ENCODE measurements around the gene POU2F1. TPM values are rescaled to one million over a fixed set of nuclear protein-coding genes. Genes with fewer than 3 reads are reported as not detected.

POU2F1 gene
- total RNA-seq, 2 donors from 2014 or later = 48.6 to 49.4 TPM

DNA sequence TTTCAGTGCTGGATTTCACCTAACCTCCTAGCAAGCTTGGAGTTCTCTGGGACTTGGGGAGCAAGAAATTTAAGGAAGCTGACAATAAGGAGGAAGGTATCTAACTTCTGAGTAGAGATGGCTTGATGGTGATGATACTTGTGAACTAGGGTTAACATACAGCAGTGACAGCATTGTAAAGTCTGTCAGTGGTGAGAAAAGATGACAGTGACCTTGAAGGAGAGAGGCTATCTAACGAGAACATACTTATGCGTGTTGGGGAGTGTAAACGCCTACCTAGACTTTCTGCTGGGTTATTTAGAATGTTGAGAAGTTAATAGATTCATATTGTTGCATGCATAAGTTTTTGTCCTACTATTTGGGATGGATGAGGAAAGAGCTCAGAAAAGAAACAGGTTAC, 16.3 kb downstream of the POU2F1 start:
- no peaks in the 10 kb centered on the region for H3K36me3 ChIP-seq (ENCODE audit: control insufficient read depth, insufficient read depth, low read length)
- H3K4me1 ChIP-seq (ENCODE audit: control insufficient read depth, insufficient read depth, low read length) = no peaks in the 10 kb centered on the region
- H3K9ac ChIP-seq (ENCODE audit: extremely low read depth, low read length, poor library complexity, severe bottlenecking) = no peak overlapping the region
- 95 to 100% methylated on average over 3 of the region's 3 CpGs for WGBS, 2 experiments (ENCODE audit: insufficient coverage in 1 of 2, insufficient read length in 1 of 2)
- H3K9me3 ChIP-seq (ENCODE audit: control insufficient read depth, low read length) = no peaks in the 10 kb centered on the region
- no peaks in the 10 kb centered on the region for H3K27me3 ChIP-seq (ENCODE audit: control insufficient read depth, insufficient read depth, low read length, poor library complexity, severe bottlenecking)
- TF ChIP-seq, protein P1, sequence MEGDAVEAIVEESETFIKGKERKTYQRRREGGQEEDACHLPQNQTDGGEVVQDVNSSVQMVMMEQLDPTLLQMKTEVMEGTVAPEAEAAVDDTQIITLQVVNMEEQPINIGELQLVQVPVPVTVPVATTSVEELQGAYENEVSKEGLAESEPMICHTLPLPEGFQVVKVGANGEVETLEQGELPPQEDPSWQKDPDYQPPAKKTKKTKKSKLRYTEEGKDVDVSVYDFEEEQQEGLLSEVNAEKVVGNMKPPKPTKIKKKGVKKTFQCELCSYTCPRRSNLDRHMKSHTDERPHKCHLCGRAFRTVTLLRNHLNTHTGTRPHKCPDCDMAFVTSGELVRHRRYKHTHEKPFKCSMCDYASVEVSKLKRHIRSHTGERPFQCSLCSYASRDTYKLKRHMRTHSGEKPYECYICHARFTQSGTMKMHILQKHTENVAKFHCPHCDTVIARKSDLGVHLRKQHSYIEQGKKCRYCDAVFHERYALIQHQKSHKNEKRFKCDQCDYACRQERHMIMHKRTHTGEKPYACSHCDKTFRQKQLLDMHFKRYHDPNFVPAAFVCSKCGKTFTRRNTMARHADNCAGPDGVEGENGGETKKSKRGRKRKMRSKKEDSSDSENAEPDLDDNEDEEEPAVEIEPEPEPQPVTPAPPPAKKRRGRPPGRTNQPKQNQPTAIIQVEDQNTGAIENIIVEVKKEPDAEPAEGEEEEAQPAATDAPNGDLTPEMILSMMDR (conservative IDR thresholded peaks at IDR 0.05) = no peak
- no peaks in the 10 kb centered on the region for H3K27me3 Mint-ChIP-seq (ENCODE audit: insufficient read depth)
- no peaks in the 10 kb centered on the region for H3K36me3 Mint-ChIP-seq (ENCODE audit: low read depth)
- H3K4me3 ChIP-seq (ENCODE audit: low read length) = no peak overlapping the region
- no peak for DNase-seq
- H3K9me3 Mint-ChIP-seq = no peaks in the 10 kb centered on the region
- H3K27ac Mint-ChIP-seq = no peak overlapping the region
- no peak overlapping the region for H3K4me3 Mint-ChIP-seq
- peaks cover 22% of the 10 kb centered on the region for H3K4me1 Mint-ChIP-seq
- H3K27ac ChIP-seq (ENCODE audit: low read depth, low read length) = no peak overlapping the region

DNA sequence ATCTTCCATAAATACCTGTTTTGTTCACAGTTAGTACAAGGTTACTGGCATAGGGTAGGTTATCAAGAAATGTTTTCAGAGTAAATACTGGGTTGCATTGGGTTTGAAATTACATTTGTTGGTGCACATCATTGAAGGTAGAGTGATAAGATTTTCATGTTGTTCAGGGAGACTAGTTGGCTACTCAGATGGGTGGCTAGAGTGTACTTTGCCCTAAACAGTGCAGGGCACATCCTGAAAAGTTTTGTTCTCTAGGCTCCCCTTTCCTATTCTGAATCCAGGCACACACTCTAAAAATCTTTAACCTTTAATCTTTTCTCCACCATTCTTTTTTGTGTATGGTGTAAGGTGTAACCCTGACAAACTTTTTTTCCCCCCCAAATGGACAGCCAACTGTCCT, 18.0 kb downstream of the POU2F1 start:
- Histone ChIP-seq H3K36me3 (ENCODE audit: control insufficient read depth, insufficient read depth, low read length) (peaks cover 2% of the 10 kb centered on the region), H3K9ac (ENCODE audit: extremely low read depth, low read length, poor library complexity, severe bottlenecking) (no peak overlapping the region), H3K9me3 (ENCODE audit: control insufficient read depth, low read length) (no peaks in the 10 kb centered on the region), H3K27ac (ENCODE audit: low read depth, low read length) (no peak overlapping the region), H3K4me1 (ENCODE audit: control insufficient read depth, insufficient read depth, low read length) (no peaks in the 10 kb centered on the region), H3K27me3 (ENCODE audit: control insufficient read depth, insufficient read depth, low read length, poor library complexity, severe bottlenecking) (no peaks in the 10 kb centered on the region), H3K4me3 (ENCODE audit: low read length) (no peak overlapping the region)
- TF ChIP-seq, protein P1 (conservative IDR thresholded peaks at IDR 0.05) = no peak
- Mint-ChIP-seq H3K27me3 (ENCODE audit: insufficient read depth) (no peaks in the 10 kb centered on the region), H3K9me3 (no peaks in the 10 kb centered on the region), H3K27ac (no peak overlapping the region), H3K4me3 (no peak overlapping the region), H3K4me1 (peaks cover 18% of the 10 kb centered on the region), H3K36me3 (ENCODE audit: low read depth) (peaks cover 2% of the 10 kb centered on the region)
- no peak for DNase-seq

DNA sequence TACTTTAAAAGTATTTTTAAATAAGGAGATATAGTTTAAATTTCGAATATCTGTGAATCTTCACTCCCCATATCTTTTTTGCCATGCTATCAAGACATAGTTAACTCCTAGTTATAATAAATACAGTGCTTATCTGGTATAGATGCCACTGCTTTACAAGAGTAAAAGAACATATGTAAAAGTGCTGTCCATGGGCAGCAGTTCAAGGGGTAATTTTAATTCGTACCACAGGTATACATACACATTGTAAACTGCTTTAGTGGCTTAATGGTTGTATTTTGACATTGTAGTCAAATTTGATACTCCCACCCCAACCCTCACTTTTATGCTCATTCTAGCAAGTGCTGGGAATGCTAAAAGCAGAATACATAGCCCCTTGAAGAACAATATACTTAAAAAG, 18.6 kb downstream of the POU2F1 start:
- Histone ChIP-seq H3K9me3 (ENCODE audit: control insufficient read depth, low read length) (peaks cover 5% of the 10 kb centered on the region), H3K27ac (ENCODE audit: low read depth, low read length) (no peak overlapping the region), H3K27me3 (ENCODE audit: control insufficient read depth, insufficient read depth, low read length, poor library complexity, severe bottlenecking) (no peaks in the 10 kb centered on the region), H3K4me3 (ENCODE audit: low read length) (no peak overlapping the region), H3K4me1 (ENCODE audit: control insufficient read depth, insufficient read depth, low read length) (no peaks in the 10 kb centered on the region), H3K36me3 (ENCODE audit: control insufficient read depth, insufficient read depth, low read length) (peaks cover 4% of the 10 kb centered on the region), H3K9ac (ENCODE audit: extremely low read depth, low read length, poor library complexity, severe bottlenecking) (no peak overlapping the region)
- no peak for DNase-seq
- H3K36me3 Mint-ChIP-seq (ENCODE audit: low read depth) = peaks cover 6% of the 10 kb centered on the region
- 100% methylated on average over 1 of the region's 2 CpGs; no CpG with 5 or more reads in 1 of the 2 experiments for WGBS, 2 experiments (ENCODE audit: insufficient coverage in 1 of 2, insufficient read length in 1 of 2)
- H3K27ac Mint-ChIP-seq = no peak overlapping the region
- TF ChIP-seq, protein P1 (conservative IDR thresholded peaks at IDR 0.05) = no peak
- no peaks in the 10 kb centered on the region for H3K27me3 Mint-ChIP-seq (ENCODE audit: insufficient read depth)
- H3K9me3 Mint-ChIP-seq = no peaks in the 10 kb centered on the region
- peaks cover 13% of the 10 kb centered on the region for H3K4me1 Mint-ChIP-seq
- no peak overlapping the region for H3K4me3 Mint-ChIP-seq

All from endodermal cell (in vitro differentiated cells).